ENCODE measurements around the gene CBFA2T3. TPM values are rescaled to one million over a fixed set of nuclear protein-coding genes. Genes with fewer than 3 reads are reported as not detected.

CBFA2T3 gene
- total RNA-seq, 2 donors from 2014 or later = 2.3 to 2.9 TPM

DNA sequence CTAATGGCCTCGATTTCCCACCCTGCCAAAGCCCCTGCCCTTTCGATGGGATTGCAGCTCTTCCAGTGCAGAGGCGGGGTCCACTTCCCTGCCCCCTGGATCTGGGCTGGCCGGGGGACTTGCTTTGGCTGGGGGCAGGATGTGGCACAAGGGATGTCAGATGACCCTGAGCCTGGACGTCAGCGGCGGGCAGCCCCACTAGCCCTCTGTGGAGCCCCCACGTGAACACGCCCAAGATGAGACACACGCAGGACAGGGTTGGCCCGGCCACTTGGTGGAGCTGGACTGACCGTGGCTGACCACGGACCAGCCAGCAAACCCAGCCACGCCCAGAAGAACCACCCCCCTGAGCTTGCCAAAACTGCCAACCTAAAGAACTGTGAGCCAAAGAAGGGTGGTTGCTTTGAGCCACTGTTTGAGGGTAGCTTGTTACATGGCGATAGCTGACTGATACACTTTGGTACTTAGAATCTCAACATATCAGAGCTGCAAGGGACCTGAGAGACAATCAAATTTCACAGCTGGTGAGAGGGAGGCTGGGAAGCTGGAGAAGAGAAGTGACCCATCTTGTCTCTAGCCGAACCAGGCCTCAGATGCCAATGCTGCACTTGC lies 63.9 kb downstream of the CBFA2T3 start:
- Mint-ChIP-seq H3K9me3 (peaks cover 5% of the 10 kb centered on the region), H3K27ac (no peak overlapping the region), H3K4me1 (ENCODE audit: low read depth in 2 of 2) (peaks cover 0 to 3% of the 10 kb centered on the region in 2 donors), H3K36me3 (no peaks in the 10 kb centered on the region), H3K27me3 (peaks cover 0 to 9% of the 10 kb centered on the region in 2 donors), H3K4me3 (no peak overlapping the region)
- no peak for ATAC-seq
- DNase-seq (ENCODE audit: low spot score) = no peak

GRCh38 chr16:88912556-88912955 lies 64.5 kb downstream of the CBFA2T3 start:
- peaks cover 0 to 9% of the 10 kb centered on the region in 2 donors for H3K27me3 Mint-ChIP-seq
- H3K4me1 Mint-ChIP-seq (ENCODE audit: low read depth in 2 of 2) = peaks cover 0 to 3% of the 10 kb centered on the region in 2 donors
- no peak for ATAC-seq
- no peak overlapping the region for H3K4me3 Mint-ChIP-seq
- H3K9me3 Mint-ChIP-seq = peaks cover 5% of the 10 kb centered on the region
- no peak for DNase-seq (ENCODE audit: low spot score)
- no peaks in the 10 kb centered on the region for H3K36me3 Mint-ChIP-seq
- H3K27ac Mint-ChIP-seq = no peak overlapping the region

DNA sequence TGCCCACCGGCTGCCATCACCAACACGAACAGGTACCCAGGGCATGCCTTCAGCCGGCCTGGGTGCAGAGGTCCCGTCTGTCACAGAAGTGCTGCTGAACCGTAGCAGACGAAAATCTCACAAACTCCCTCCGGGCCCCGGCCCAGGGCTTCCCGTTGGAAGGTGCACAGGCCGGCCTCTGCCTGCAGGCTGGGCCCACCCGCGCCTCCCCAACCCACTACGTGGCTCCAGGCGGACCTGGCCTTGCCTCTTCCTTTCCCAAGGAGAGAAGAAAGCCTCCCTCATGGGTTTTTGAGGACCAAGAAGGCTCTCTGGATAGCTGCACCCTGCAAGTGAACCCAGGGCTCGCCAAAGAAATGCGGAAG lies 65.1 kb downstream of the CBFA2T3 start:
- Mint-ChIP-seq H3K4me1 (ENCODE audit: low read depth in 2 of 2) (peaks cover 0 to 3% of the 10 kb centered on the region in 2 donors), H3K36me3 (no peaks in the 10 kb centered on the region), H3K27ac (no peak overlapping the region), H3K9me3 (peaks cover 5% of the 10 kb centered on the region), H3K4me3 (no peak overlapping the region), H3K27me3 (peaks cover 0 to 9% of the 10 kb centered on the region in 2 donors)
- ATAC-seq (no peak), DNase-seq (ENCODE audit: low spot score) (no peak)

DNA sequence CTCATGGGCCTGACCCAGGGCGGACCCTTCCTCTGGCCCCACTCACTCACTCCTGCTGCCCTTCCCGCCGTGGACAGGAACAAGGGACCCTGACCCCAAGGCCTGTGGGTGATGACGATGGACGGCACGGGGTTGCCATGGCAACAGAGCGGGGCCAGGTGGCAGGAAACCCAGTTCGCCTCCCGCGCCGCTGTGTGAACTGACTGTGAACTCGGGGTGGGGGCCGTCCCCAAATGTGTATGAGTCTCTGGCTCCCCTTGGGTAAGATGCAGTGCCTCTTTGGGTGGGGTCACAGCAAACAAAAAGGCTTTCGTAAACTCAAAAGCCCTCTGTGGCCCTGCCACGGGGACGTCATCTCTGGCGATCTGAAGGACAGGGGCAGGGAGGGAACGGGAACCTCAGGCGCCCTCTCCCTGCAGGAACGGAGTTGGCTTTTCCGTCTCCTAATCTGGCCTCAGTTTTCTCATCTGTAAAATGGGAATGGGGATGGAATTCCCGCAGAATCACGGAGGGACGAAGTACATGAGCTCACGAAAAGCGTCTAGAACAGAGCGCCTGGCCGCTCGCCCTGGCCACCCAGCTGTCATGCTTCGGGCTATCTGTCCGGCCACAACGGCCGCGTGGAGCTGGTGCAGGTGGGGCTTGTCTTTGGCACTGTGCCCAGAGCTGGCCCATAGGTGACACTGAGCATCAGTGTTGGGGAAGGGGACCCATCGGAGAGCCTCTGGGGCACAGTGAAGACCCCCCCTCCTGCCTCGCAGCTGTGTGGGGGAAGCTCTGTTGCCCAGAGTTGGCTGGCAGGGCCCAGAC lies 65.7 kb downstream of the CBFA2T3 start:
- peaks cover 5% of the 10 kb centered on the region for H3K9me3 Mint-ChIP-seq
- H3K27ac Mint-ChIP-seq = no peak overlapping the region
- no peaks in the 10 kb centered on the region for H3K36me3 Mint-ChIP-seq
- ATAC-seq = no peak
- H3K27me3 Mint-ChIP-seq = peaks cover 0 to 9% of the 10 kb centered on the region in 2 donors
- DNase-seq (ENCODE audit: low spot score) = no peak
- H3K4me1 Mint-ChIP-seq (ENCODE audit: low read depth in 2 of 2) = peaks cover 2 to 4% of the 10 kb centered on the region in 2 donors
- H3K4me3 Mint-ChIP-seq = no peak overlapping the region

GRCh38 chr16:88910284-88911135 lies 66.5 kb downstream of the CBFA2T3 start:
- Mint-ChIP-seq H3K4me1 (ENCODE audit: low read depth in 2 of 2) (peaks cover 5 to 6% of the 10 kb centered on the region in 2 donors), H3K4me3 (no peak overlapping the region), H3K27ac (no peak overlapping the region), H3K27me3 (peaks cover 0 to 7% of the 10 kb centered on the region in 2 donors), H3K9me3 (no peaks in the 10 kb centered on the region), H3K36me3 (no peaks in the 10 kb centered on the region)
- ATAC-seq (no peak), DNase-seq (ENCODE audit: low spot score) (no peak)

DNA sequence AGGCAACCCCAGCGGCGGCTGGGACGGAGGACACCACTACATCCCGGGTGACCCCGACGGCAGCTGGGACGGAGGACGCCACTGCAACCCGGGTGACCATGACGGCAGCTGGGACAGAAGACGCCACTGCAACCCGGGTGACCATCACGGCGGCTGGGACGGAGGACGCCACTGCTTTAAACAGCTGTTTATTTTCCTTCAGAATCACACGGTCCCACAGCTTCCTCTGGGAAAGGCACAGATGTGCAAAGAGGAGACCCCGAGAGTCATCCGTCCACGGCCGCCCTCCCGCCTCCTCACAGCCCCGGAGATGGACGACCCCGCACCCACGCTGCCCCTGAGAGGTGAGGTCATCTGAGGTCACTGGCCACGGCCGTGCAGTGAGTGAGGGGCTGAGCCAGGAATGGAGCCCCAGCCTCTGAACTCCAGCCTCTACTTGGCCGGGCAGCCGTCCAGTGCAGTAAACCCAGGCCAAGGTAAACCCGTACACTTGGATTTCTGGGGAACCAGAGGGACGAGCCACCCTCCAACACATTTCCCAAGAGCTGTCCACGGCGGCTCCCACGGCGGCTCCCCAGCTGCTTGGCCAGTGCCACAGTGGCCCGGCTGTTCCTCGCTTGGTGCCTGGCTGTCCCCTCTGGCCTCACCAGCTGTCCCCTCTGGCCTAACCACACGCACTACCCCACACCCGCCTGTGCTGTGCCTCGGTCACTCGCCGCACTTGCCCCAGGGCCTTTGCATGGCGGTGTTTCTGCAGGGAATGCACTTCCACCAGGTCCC lies 67.4 kb downstream of the CBFA2T3 start:
- Mint-ChIP-seq H3K36me3 (no peaks in the 10 kb centered on the region), H3K27me3 (peaks cover 0 to 7% of the 10 kb centered on the region in 2 donors)

DNA sequence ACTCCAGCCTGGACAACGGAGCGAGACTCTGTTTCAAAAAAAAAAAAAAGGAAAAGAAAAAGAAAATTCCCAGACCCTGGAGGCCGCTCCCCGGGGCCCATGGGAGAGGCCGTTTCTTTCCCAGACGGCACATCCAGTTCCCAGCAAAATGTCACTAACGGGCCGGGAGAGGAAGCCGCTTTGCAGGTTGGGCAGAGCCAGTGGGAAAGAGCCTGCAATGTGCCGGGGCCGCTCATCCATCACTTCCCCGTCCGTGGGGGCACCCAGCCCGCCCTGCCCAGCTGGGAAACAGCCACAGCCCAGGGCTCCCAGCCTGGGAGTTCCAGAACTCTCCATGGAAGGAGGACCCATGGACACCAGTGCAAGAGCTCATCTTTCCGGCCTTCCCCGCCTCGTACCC lies 68.7 kb downstream of the CBFA2T3 start:
- DNase-seq (ENCODE audit: low spot score) = no peak
- peaks cover 6 to 8% of the 10 kb centered on the region in 2 donors for H3K4me1 Mint-ChIP-seq (ENCODE audit: low read depth in 2 of 2)
- H3K4me3 Mint-ChIP-seq = no peak overlapping the region
- H3K27ac Mint-ChIP-seq = no peak overlapping the region
- no peaks in the 10 kb centered on the region for H3K36me3 Mint-ChIP-seq
- H3K9me3 Mint-ChIP-seq = no peaks in the 10 kb centered on the region
- peaks cover 0 to 3% of the 10 kb centered on the region in 2 donors for H3K27me3 Mint-ChIP-seq
- ATAC-seq = no peak

More for the DNA sequence above, 67.4 kb downstream of the CBFA2T3 start:
- no peak overlapping the region for H3K4me3 Mint-ChIP-seq
- ATAC-seq (no peak), DNase-seq (ENCODE audit: low spot score) (no peak)
- no peaks in the 10 kb centered on the region for H3K9me3 Mint-ChIP-seq
- no peak overlapping the region for H3K27ac Mint-ChIP-seq
- H3K4me1 Mint-ChIP-seq (ENCODE audit: low read depth in 2 of 2) = peaks cover 6 to 8% of the 10 kb centered on the region in 2 donors

DNA sequence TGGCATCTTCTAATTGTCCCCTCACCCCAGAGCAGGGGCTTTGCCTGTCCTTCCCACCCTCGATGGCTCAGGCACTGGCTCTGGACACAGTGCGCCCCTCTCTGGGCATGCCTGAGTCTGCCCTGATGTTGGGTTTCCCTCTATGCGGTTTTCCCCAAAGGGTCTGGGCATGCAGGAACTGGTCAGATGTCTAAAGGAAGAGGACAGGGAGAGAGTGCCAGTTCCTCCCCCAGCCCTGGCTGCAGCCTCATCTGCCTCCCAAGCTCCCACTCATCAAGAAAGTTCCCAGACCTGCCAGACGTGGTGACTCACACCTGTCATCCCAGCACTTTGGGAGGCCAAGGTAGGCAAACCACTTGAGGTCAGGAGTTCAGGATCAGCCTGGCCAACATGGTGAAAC lies 69.2 kb downstream of the CBFA2T3 start:
- H3K4me3 Mint-ChIP-seq = no peak overlapping the region
- no peak overlapping the region for H3K27ac Mint-ChIP-seq
- H3K27me3 Mint-ChIP-seq = peaks cover 0 to 5% of the 10 kb centered on the region in 2 donors
- peaks cover 8 to 9% of the 10 kb centered on the region in 2 donors for H3K4me1 Mint-ChIP-seq (ENCODE audit: low read depth in 2 of 2)
- no peaks in the 10 kb centered on the region for H3K9me3 Mint-ChIP-seq
- H3K36me3 Mint-ChIP-seq = no peaks in the 10 kb centered on the region
- ATAC-seq = no peak
- no peak for DNase-seq (ENCODE audit: low spot score)

- Mint-ChIP-seq H3K4me3 (no peak overlapping the region), H3K27ac (no peak overlapping the region), H3K4me1 (ENCODE audit: low read depth in 2 of 2) (peaks cover 8 to 9% of the 10 kb centered on the region in 2 donors), H3K9me3 (no peaks in the 10 kb centered on the region), H3K36me3 (no peaks in the 10 kb centered on the region), H3K27me3 (peaks cover 0 to 2% of the 10 kb centered on the region in 2 donors)
- ATAC-seq (no peak), DNase-seq (ENCODE audit: low spot score) (no peak)
Observed at GRCh38 chr16:88906535-88907105, 70.4 kb downstream of the CBFA2T3 start.

- no peak for DNase-seq (ENCODE audit: low spot score)
- Mint-ChIP-seq H3K9me3 (no peaks in the 10 kb centered on the region), H3K4me1 (ENCODE audit: low read depth in 2 of 2) (peaks cover 8 to 9% of the 10 kb centered on the region in 2 donors), H3K36me3 (no peaks in the 10 kb centered on the region), H3K27ac (no peak overlapping the region), H3K27me3 (peaks cover 0 to 2% of the 10 kb centered on the region in 2 donors), H3K4me3 (no peak overlapping the region)
- no peak for ATAC-seq
Observed at GRCh38 chr16:88906020-88906419, 71.0 kb downstream of the CBFA2T3 start.

GRCh38 chr16:88905563-88905962 lies 71.4 kb downstream of the CBFA2T3 start:
- H3K4me3 Mint-ChIP-seq = no peak overlapping the region
- peak in 1 of 2 donors; percentile 54 for ATAC-seq
- peaks cover 0 to 2% of the 10 kb centered on the region in 2 donors for H3K27me3 Mint-ChIP-seq
- H3K9me3 Mint-ChIP-seq = no peaks in the 10 kb centered on the region
- H3K27ac Mint-ChIP-seq = no peak overlapping the region
- H3K36me3 Mint-ChIP-seq = no peaks in the 10 kb centered on the region
- H3K4me1 Mint-ChIP-seq (ENCODE audit: low read depth in 2 of 2) = peaks cover 8 to 9% of the 10 kb centered on the region in 2 donors
- no peak for DNase-seq (ENCODE audit: low spot score)

DNA sequence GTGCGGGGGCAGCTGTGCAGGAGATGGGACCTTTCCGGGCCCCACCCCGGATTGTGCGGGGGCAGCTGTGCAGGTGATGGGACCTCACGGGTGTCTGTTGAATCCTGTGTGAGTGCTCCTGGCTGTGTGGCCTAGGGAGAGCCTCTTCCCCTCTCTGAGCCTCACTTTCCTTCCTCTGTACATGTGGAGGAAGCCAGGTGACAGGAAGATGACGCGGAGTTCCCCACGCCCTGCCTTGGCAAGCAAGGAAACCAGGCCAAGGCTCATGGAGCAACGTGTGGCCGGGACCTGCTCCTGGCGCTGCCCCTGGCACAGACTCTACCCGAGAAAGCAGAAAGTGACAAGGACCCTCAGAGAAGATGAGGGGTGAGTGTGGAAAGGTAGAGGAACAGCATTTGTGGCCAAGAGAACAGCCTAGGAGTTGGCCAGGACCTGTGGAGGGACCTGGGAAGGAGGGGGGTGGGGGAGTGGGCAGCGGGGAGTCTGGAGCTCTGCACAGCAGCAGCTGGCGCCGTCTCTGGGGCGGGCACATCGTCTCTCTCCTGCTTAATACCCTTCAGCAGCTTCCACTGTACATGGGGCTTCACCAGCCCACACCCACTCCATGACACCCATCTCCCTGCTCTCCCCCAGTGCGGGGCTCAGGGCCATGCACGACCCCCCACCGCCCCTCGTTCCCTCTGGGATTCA lies 72.2 kb downstream of the CBFA2T3 start:
- DNase-seq (ENCODE audit: low spot score) (no peak), ATAC-seq (no peak)
- no peak overlapping the region for H3K4me3 Mint-ChIP-seq
- H3K9me3 Mint-ChIP-seq = no peaks in the 10 kb centered on the region
- peaks cover 0 to 2% of the 10 kb centered on the region in 2 donors for H3K27me3 Mint-ChIP-seq
- peaks cover 8 to 9% of the 10 kb centered on the region in 2 donors for H3K4me1 Mint-ChIP-seq (ENCODE audit: low read depth in 2 of 2)
- no peak overlapping the region for H3K27ac Mint-ChIP-seq
- no peaks in the 10 kb centered on the region for H3K36me3 Mint-ChIP-seq
